ENCODE results near the gene TEAD1.
A peak's percentile ranks its signal among the peaks of the same experiment; 100 is the strongest.

Gene TEAD1

GRCh38 chr11:12690663-12691062 is 16.4 kb downstream of the TEAD1 start:
- TF ChIP-seq POLR2AphosphoS5 (IDR thresholded peaks at IDR 0.05; ENCODE audit: low read depth, low read length), result no peak
- TF ChIP-seq TAF1 (IDR thresholded peaks at IDR 0.05; ENCODE audit: borderline replicate concordance, insufficient read depth, low read length), result no peak

- no peak for TF ChIP-seq TAF1 (IDR thresholded peaks at IDR 0.05; ENCODE audit: borderline replicate concordance, insufficient read depth, low read length)
- no peak for TF ChIP-seq SIN3A (IDR thresholded peaks at IDR 0.05; ENCODE audit: borderline replicate concordance, insufficient read depth, low read length)
- TF ChIP-seq FOXP2 (optimal IDR thresholded peaks at IDR 0.05; ENCODE audit: borderline replicate concordance, extremely low read depth, extremely low read length, insufficient read depth), result no peak
- no peak for TF ChIP-seq REST (IDR thresholded peaks at IDR 0.05; ENCODE audit: insufficient read depth in 1 of 2, low read depth in 2 of 2, low read length in 2 of 2)
- no peak for TF ChIP-seq POLR2AphosphoS5 (IDR thresholded peaks at IDR 0.05; ENCODE audit: low read depth, low read length)
These were observed 17.3 kb downstream of the TEAD1 start for GRCh38 chr11:12691473-12691872.

- TF ChIP-seq FOXP2 (optimal IDR thresholded peaks at IDR 0.05; ENCODE audit: borderline replicate concordance, extremely low read depth, extremely low read length, insufficient read depth), result peak; percentile 32
- TF ChIP-seq TAF1 (IDR thresholded peaks at IDR 0.05; ENCODE audit: borderline replicate concordance, insufficient read depth, low read length), result no peak
These were observed 18.2 kb downstream of the TEAD1 start for GRCh38 chr11:12692229-12693075.

- TF ChIP-seq REST (IDR thresholded peaks at IDR 0.05; ENCODE audit: insufficient read depth in 1 of 2, low read depth in 2 of 2, low read length in 2 of 2), result no peak
- TF ChIP-seq POLR2AphosphoS5 (IDR thresholded peaks at IDR 0.05; ENCODE audit: low read depth, low read length), result no peak
- TF ChIP-seq TAF1 (IDR thresholded peaks at IDR 0.05; ENCODE audit: borderline replicate concordance, insufficient read depth, low read length), result no peak
- no peak for TF ChIP-seq SIN3A (IDR thresholded peaks at IDR 0.05; ENCODE audit: borderline replicate concordance, insufficient read depth, low read length)
- TF ChIP-seq FOXP2 (optimal IDR thresholded peaks at IDR 0.05; ENCODE audit: borderline replicate concordance, extremely low read depth, extremely low read length, insufficient read depth), result no peak
These were observed 18.9 kb downstream of the TEAD1 start for GRCh38 chr11:12693094-12693478.

- TF ChIP-seq REST (IDR thresholded peaks at IDR 0.05; ENCODE audit: insufficient read depth in 1 of 2, low read depth in 2 of 2, low read length in 2 of 2) (peak in 1 of 2 experiments; percentile 73; a peak in 1 of 4 replicates), POLR2AphosphoS5 (IDR thresholded peaks at IDR 0.05; ENCODE audit: low read depth, low read length) (no peak), SIN3A (IDR thresholded peaks at IDR 0.05; ENCODE audit: borderline replicate concordance, insufficient read depth, low read length) (0 out of 2 replicates have a peak, but pooled peaks have one; percentile 78), FOXP2 (optimal IDR thresholded peaks at IDR 0.05; ENCODE audit: borderline replicate concordance, extremely low read depth, extremely low read length, insufficient read depth) (peak; percentile 50)
These were observed 19.4 kb downstream of the TEAD1 start for GRCh38 chr11:12693479-12694182.

- TF ChIP-seq FOXP2 (optimal IDR thresholded peaks at IDR 0.05; ENCODE audit: borderline replicate concordance, extremely low read depth, extremely low read length, insufficient read depth), result no peak
- TF ChIP-seq TAF1 (IDR thresholded peaks at IDR 0.05; ENCODE audit: borderline replicate concordance, insufficient read depth, low read length), result no peak
- no peak for TF ChIP-seq REST (IDR thresholded peaks at IDR 0.05; ENCODE audit: insufficient read depth in 1 of 2, low read depth in 2 of 2, low read length in 2 of 2)
- TF ChIP-seq POLR2AphosphoS5 (IDR thresholded peaks at IDR 0.05; ENCODE audit: low read depth, low read length), result no peak
- no peak for TF ChIP-seq SIN3A (IDR thresholded peaks at IDR 0.05; ENCODE audit: borderline replicate concordance, insufficient read depth, low read length)
These were observed 19.9 kb downstream of the TEAD1 start for GRCh38 chr11:12694183-12694531.
